Muscle of back (tissue), 11 donors: ENCODE measurements around the gene SLIT3. TPM values are rescaled to one million over a fixed set of nuclear protein-coding genes. Genes with fewer than 3 reads are reported as not detected.

Source experiments
- DNase-seq, 3 donors: peaks; one replicate each; pipeline versions ENCODE4 v3.0.0 to v3.0.0-alpha.2; 2013
- polyA plus RNA-seq, 10 donors: library from polyadenylated mRNA; unstranded; fragments of 120-200 nt; gene quantifications; one replicate each; pipeline ENCODE4 v1.2.1, GENCODE V29; 2013; ENCODE audit not compliant: insufficient read length in 10 of 10

Gene SLIT3
- polyA plus RNA-seq, 10 donors = 6.6 to 47.9 (median 10.4) TPM

DNA sequence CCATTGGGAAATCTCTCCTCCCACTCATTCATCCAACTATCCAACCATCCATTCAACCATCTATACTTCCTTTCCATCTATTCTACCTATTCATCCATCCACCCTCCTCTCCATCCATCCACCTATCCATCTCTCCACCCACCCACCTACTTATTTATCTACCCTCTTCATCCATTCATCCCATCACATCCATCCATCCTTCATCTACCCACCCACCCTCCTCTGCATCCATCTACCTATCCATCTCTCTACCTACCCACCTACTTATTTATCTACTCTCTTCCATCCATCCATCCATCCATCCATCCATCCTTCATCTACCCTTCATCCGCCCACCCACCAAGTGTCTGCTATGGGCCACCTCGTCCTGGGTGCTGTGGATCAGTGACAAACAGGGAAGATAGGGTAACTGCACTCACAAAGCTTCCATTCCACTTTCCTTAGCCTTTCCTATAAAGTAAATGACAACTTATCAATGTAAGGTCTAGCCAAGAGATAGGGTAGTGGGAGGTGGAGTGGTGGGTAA lies 625.0 kb downstream of the SLIT3 start:
- no peak for DNase-seq

GRCh38 chr5:168674893-168675482 lies 626.0 kb downstream of the SLIT3 start:
- no peak for DNase-seq

DNA sequence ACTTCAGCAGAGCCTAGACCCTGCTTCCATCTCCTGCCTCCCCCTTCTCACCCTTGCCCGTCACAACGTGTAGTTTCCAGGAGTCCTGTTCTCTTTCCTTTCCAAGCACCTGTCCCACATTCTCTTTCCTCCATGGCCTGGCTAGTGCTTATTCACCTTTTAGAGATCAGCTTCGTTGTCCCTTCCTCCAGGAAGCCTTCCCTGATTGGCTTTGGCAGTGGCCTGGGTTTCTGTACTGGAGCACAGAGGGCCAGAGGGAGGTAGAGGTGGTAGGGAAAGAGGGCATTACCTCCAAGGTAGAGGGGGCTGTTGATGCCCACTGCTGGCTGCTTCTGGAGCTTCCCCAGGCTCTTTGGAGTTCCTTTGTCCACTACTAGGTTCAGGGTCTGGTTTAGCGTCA lies 628.1 kb downstream of the SLIT3 start:
- DNase-seq = no peak

DNA sequence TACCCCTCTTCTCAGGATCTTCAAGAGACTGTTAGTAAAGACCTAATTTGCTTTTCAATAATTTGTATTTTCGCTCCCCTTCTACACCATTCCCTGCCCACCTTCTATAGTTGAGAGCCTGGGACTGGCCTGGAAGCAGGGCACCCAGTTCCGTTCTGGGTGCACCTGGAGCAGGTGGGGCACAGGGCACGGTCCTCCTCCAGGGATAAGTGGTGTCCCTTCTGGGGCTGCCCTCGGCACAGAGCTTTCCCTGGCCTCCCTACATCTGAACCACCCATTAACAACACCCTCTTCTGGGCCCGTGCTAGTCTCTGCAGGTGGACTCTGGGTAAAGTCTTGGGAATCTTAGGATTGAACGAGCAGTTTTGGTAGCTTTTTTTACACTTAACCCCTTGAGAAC lies 628.9 kb downstream of the SLIT3 start:
- no peak for DNase-seq

GRCh38 chr5:168670881-168671575 lies 629.9 kb downstream of the SLIT3 start:
- DNase-seq = no peak

DNA sequence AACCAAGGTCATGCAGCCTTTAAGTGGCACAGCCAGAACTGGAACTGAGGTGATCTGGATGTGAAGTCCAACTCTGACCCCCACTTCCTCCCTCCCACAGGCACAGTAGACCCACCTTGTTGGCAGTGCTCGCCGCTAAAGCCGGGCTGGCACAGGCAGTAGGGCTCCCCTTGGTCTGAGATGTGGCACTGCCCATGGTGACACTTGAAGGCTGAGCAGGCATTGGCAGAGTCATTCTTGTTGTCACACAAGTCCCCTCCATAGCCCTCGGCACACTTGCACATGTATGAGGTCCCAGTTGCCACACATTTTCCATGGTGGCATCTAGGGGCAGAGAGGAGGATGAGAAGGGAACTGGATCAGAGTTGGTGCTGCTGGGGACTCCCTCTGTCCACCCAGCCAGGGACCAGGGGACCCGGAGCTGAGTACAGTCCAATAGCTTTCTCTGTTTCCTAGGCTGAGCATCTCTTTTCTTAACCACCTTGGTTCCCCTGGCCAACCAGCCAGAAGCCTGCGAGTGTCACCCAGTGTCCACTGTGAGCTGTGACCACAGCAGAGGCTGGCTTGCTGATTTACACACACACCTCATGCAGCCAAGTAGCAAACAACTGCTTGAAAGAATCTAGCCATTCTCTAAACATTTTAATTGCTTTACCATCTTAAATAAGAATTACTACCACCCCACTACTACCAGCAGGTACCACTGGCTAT lies 631.1 kb downstream of the SLIT3 start:
- DNase-seq = no peak

GRCh38 chr5:168669156-168669555 lies 631.8 kb downstream of the SLIT3 start:
- no peak for DNase-seq

GRCh38 chr5:168668078-168668477 lies 632.9 kb downstream of the SLIT3 start:
- no peak for DNase-seq

DNA sequence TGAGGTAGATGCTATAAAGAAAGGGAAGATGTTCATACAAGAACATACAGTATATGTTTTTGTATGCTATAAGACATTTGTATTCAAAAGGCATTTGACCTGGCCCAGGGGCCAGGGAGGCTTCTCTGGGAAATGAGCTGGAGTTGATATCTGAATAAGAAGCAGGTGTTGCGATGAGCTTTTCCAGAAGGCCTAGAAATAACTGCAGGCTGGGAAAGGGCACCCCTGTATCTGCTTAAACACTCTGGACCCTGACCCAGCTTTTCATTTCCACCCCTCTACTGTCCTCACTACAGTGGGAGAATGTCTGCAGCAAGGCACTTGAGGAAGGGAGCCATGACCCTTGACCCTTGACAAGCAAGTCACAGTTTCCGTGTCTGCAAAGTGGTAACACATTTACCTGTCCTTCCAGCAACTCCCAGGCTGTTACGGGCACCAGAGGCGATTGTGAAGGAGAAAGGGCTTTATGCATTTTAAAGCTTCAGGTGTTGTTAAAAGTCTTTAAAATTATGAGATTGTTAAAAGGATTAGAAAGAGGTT lies 633.6 kb downstream of the SLIT3 start:
- DNase-seq = no peak

- DNase-seq = no peak
Measured at GRCh38 chr5:168666356-168666755, 634.6 kb downstream of the SLIT3 start.

DNA sequence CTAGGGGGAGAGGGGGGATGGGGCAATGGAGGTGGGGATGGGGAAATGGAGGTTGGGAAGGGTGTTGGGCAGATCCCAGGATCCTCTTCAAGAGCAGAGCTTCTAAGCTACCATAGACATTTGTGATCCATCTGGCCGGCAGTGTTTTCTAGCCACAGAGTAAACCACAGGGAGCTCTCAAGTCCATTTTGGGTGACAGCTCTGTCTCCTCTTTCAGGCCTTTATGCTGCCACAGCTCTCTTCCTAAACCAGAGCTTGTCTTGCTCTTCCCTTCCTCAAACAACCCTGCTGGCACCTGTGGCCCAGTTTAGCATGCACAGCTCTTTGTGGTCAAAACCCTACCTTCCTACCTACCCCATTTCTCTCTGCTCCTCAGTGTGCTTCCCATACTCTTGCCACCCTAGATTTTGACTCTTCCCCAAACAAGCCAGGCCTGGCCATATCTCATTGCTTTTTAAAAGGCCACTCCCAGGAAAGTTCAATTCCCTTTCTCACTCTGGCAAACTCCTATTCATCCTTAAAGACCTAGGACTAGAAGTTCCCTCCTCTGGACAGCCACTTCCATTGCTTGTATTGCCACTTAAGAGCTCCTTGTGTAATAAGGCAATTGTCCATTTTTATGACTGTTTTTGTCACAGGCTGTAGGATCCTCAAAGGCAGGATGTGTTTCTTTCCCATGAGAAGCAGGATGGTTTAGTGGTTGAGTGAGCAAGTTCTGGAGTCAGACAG lies 637.5 kb downstream of the SLIT3 start:
- no peak for DNase-seq

DNA sequence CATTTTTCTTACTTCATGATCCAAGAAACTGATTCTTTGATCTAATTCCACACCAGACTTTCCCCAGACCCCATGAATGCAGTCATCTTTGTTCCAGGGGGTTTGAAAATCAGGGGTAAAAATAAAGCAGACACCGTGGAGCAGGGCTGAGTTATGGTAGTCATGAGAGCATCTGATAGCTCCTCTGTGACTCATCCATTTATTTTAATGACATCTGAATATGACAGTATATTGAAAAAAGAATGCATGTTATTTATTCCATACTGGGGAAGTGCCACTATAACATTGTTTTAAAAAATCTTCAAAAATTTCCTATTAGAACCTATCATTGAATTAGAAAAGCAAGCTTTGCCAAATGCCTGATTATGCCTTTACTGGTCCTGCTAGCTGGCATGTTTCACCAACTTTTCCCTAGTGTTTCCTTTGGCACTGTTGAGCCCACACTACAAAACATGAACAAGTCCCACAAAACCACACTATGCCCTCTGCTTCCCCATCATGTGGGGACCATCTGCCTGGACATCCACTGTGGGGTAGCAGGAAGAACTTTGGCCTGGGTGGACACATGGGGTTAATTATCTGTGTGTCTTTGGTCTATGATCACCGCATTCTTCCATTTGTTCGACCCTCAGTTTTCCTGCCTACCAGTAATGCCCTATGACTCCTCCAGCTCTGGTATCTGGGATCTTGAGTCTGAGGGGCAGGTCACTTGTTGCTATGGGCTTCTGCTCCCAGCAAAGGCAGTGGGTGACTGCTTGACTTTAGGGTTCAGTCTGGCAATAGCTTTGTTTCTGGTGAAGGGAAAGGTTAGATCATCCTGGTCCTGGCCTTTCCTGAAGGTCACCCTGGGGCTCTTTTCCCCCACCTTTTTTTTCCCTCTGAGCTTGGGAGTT lies 639.1 kb downstream of the SLIT3 start:
- no peak for DNase-seq

- DNase-seq = no peak
Measured at GRCh38 chr5:168660691-168661090, 640.2 kb downstream of the SLIT3 start.

GRCh38 chr5:168659286-168659847 lies 641.6 kb downstream of the SLIT3 start:
- no peak for DNase-seq

DNA sequence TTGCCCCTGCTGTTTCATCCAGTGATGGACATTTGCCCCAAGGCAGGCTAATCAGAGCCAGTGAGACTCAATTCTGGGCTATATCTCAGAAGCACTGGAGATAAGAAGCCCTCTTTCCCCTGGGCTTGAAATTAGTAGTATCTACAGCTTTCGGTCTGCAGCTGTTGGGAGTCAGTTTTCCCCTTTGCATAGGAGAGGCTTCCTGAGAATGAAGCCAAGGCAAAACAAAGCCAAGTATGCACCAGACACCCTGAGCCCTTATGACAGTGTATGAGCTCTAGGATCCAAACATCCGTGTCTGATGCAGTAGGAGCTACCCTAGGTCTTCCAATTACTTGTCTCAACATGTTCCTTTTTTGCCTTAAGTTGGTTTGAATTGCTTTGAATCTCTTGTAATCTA lies 642.5 kb downstream of the SLIT3 start:
- peak in 1 of 3 donors; percentile 34 for DNase-seq

DNA sequence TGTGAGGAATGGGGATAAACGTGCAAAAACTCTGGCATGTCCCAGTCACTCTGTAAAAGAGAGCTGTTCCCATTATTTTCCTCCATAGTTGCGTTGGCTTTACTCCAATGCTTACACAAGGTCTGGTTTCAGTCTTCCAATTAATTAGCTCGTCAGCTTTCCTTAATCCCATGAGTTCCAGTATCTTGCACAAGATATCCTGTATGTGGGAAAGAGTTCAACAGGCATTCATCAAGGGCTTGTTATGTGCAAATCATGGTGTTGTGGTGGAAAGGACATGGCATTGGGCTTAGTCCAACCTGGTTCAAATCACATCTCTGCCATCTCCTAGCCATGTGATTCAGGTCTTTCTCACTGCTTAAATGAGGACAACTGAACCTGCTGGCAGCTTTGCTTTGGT lies 644.3 kb downstream of the SLIT3 start:
- DNase-seq = peak in 2 of 3 donors; percentile 25 to 39

- DNase-seq = no peak
Measured at GRCh38 chr5:168655316-168655715, 645.6 kb downstream of the SLIT3 start.

DNA sequence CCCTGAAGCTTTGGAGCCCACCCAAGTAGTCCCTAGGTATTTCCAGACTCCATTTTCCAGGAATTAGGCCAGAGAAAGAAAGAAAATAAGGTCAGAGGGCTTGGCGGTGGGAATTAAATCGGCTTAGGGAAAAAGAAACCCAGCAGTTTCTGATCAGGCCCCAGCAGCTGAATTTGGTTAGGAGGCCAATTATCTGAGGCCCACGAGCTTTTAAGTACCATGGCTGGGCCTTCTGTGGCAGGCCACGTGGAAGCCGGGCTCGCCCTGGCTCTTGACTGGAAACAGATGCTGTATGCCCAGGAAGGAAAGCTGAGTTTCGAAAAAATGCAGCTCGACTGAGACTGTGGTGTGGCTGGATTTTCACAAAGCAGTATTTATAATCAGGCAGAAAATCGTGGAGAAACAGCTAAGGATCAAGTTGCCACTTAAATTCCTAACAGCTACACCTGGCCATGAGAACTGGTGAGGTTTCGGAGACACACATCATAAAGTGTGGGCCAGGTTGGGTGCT lies 646.7 kb downstream of the SLIT3 start:
- peak; percentile 30 to 71 (median 43) for DNase-seq

DNA sequence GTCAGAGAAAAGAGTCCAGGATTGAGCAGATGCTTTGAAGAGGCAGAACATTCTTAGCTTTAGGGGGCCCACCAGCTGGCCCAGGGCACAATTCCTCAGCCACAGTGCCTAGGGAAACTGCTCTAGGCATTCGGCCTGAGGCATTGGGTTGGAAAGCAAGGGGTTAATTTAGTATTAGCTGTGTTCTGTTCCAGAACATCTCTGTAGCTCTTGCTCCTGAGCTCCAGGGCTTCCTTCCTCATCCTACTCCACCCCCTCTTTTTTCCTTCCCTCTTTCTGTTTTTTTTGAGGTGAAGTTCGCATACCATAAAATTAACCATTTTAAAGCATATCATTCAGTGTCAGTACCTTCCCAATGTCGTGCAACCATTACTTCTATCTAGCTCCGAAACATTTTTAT lies 647.3 kb downstream of the SLIT3 start:
- no peak for DNase-seq

- peak in 1 of 3 donors; percentile 84 for DNase-seq
Measured at GRCh38 chr5:168651648-168652047, 649.3 kb downstream of the SLIT3 start.
